Activated CD4-positive, alpha-beta T cell treated with anti-CD3 and anti-CD28 coated beads, Interleukin-2, Interleukin-4, amounts not matched to agents 100 ng/mL and 50 ng/mL, durations not matched to agents 16 hours and 8 hours (primary cell): ENCODE results near the gene KCNJ6.
"Not testable (repeated sequence)": the region's sequence is repeated elsewhere in the genome, so short reads cannot be mapped to it uniquely, and the experiment has no call there.

ENCODE experiments used
- DNase-seq: peaks from one replicate; pipeline ENCODE4 v3.0.0-alpha.2; 2020; ENCODE audit warnings: low spot score

The KCNJ6 gene

GRCh38 chr21:37673801-37674575, 242.3 kb downstream of the KCNJ6 start:
- no peak for DNase-seq

GRCh38 chr21:37671381-37671780, 244.9 kb downstream of the KCNJ6 start:
- no peak for DNase-seq

- DNase-seq: no peak
These were observed 245.4 kb downstream of the KCNJ6 start for GRCh38 chr21:37670883-37671282.

- DNase-seq: no peak
These were observed 247.0 kb downstream of the KCNJ6 start for GRCh38 chr21:37669249-37669648.

GRCh38 chr21:37668462-37669239, 247.6 kb downstream of the KCNJ6 start:
- DNase-seq: no peak

GRCh38 chr21:37667380-37667779, 248.9 kb downstream of the KCNJ6 start:
- DNase-seq: no peak

GRCh38 chr21:37665230-37666024, 250.8 kb downstream of the KCNJ6 start:
- DNase-seq: no peak

- not testable (repeated sequence) for DNase-seq
These were observed 254.0 kb downstream of the KCNJ6 start for GRCh38 chr21:37662227-37662626.

- DNase-seq: no peak
These were observed 255.5 kb downstream of the KCNJ6 start for GRCh38 chr21:37660709-37661108.

GRCh38 chr21:37659874-37660273, 256.4 kb downstream of the KCNJ6 start:
- DNase-seq: no peak

- DNase-seq: no peak
These were observed 257.3 kb downstream of the KCNJ6 start for GRCh38 chr21:37658817-37659458.

- DNase-seq: no peak
These were observed 258.0 kb downstream of the KCNJ6 start for GRCh38 chr21:37658121-37658816.

GRCh38 chr21:37656899-37657298, 259.4 kb downstream of the KCNJ6 start:
- DNase-seq: no peak

GRCh38 chr21:37655611-37656300, 260.5 kb downstream of the KCNJ6 start:
- DNase-seq: no peak

- no peak for DNase-seq
These were observed 261.7 kb downstream of the KCNJ6 start for GRCh38 chr21:37654596-37654995.

GRCh38 chr21:37653201-37653600, 263.1 kb downstream of the KCNJ6 start:
- DNase-seq: no peak

- no peak for DNase-seq
These were observed 268.5 kb downstream of the KCNJ6 start for GRCh38 chr21:37647781-37648180.

- not testable (repeated sequence) for DNase-seq
These were observed 269.5 kb downstream of the KCNJ6 start for GRCh38 chr21:37646761-37647160.

- no peak for DNase-seq
These were observed 270.4 kb downstream of the KCNJ6 start for GRCh38 chr21:37645848-37646247.

GRCh38 chr21:37644636-37645035, 271.6 kb downstream of the KCNJ6 start:
- DNase-seq: no peak

- not testable (repeated sequence) for DNase-seq
These were observed 272.4 kb downstream of the KCNJ6 start for GRCh38 chr21:37643862-37644261.
